NB4 (cell line): Measurements from ENCODE around the gene MCUB.

Source experiments
- DNase-seq: peaks from one replicate; pipeline ENCODE4 v3.0.0; 2010; ENCODE audit warnings: low read depth
- H3K4me3 ChIP-seq: one replicate; pipeline ENCODE4 v1.5.1; 2011; ENCODE audit warnings: mild to moderate bottlenecking, low read depth, low read length, moderate library complexity
- CTCF ChIP-seq: IDR thresholded peaks from one replicate; pipeline ENCODE4 v1.5.1; 2012; ENCODE audit warnings: low read depth, low read length
- MYC ChIP-seq: IDR thresholded peaks from 2 replicates; pipeline ENCODE4 v1.6.1; 2011; ENCODE audit warnings: low read depth, low read length
- POLR2A ChIP-seq: IDR thresholded peaks from 2 replicates; pipeline ENCODE4 v1.6.1; 2011; ENCODE audit warnings: mild to moderate bottlenecking; ENCODE audit not compliant: insufficient read length; ENCODE audit errors: extremely low read depth
- TF ChIP-seq, protein P1 (sequence below): IDR thresholded peaks from 2 replicates; pipeline ENCODE4 v1.6.1; 2011; ENCODE audit warnings: low read depth, low read length

The MCUB gene

GRCh38 chr4:109627361-109627760, 67.3 kb downstream of the MCUB start:
- no peak for DNase-seq
- no peak for TF ChIP-seq CTCF
- TF ChIP-seq, protein P1, sequence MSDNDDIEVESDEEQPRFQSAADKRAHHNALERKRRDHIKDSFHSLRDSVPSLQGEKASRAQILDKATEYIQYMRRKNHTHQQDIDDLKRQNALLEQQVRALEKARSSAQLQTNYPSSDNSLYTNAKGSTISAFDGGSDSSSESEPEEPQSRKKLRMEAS, result no peak
- TF ChIP-seq POLR2A, result no peak
- no peak overlapping the region for H3K4me3 ChIP-seq

DNA sequence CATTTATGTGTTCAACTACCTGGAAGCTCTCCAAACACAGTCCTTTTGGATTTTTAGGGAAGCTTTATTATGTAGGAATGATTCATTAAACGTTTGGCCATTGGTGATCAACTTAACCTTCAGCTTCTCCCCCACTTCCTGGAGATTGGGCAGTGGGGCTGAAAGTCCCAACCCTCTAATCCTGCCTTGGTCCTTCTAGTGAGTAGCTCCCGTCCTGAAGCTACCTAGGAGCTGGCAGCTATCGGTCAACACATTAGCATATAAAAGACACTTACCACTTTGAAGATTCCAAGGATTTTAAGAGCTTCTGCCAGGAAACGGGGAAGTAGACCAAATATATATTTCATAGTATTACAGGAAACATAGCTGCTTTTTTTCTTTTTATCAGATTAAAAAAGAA, 69.7 kb downstream of the MCUB start:
- no peak for TF ChIP-seq MYC
- DNase-seq, result no peak
- no peak overlapping the region for H3K4me3 ChIP-seq

- DNase-seq, result no peak
- H3K4me3 ChIP-seq, result no peak overlapping the region
- TF ChIP-seq CTCF (no peak), POLR2A (no peak), MYC (no peak)
- TF ChIP-seq, protein P1, result no peak
These were observed 71.6 kb downstream of the MCUB start for GRCh38 chr4:109631532-109632108.

- no peak overlapping the region for H3K4me3 ChIP-seq
- DNase-seq, result no peak
- no peak for TF ChIP-seq CTCF
- TF ChIP-seq, protein P1, result no peak
- no peak for TF ChIP-seq POLR2A
These were observed 80.6 kb downstream of the MCUB start for GRCh38 chr4:109640644-109641043.

DNA sequence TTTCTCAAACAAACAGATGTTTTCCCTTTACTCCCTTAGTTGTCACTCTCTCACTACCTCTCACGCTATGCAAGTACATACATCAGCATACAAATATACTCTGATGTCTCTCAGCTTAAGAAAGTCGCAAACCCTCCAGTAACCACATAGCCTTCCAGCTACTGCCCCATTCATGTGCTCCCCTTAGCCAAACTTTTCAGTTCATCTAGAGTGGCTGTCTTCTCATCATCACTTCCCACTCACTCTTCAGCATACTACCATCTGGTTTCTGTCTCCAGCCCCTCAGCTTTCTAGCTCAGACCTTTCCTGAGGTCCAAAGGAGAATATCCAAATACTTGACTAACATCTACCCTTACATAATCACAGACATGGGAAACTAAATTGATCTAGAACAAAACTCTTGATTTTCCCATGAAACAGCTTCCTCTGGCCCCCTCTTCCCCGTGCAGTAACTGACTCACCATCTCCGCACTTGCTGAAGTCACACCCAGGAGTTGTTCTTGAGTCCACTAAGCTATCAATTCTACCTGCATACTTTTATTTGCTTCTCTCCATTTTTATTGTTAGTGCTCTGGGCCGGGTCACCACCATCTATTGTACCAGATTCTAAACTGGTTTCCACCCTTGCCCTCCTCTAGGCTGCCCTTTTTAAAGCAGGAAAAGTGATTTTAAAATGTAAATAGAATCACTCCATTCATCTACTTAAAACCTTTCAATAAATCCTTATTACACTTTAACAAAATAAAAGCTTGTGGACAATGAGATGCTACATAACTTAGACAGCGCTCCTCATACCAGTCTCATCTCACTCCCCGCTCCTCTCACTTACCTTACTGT, 86.0 kb downstream of the MCUB start:
- DNase-seq, result no peak
- TF ChIP-seq POLR2A (no peak), CTCF (no peak), MYC (no peak)
- TF ChIP-seq, protein P1, result no peak
- H3K4me3 ChIP-seq, result no peak overlapping the region

DNA sequence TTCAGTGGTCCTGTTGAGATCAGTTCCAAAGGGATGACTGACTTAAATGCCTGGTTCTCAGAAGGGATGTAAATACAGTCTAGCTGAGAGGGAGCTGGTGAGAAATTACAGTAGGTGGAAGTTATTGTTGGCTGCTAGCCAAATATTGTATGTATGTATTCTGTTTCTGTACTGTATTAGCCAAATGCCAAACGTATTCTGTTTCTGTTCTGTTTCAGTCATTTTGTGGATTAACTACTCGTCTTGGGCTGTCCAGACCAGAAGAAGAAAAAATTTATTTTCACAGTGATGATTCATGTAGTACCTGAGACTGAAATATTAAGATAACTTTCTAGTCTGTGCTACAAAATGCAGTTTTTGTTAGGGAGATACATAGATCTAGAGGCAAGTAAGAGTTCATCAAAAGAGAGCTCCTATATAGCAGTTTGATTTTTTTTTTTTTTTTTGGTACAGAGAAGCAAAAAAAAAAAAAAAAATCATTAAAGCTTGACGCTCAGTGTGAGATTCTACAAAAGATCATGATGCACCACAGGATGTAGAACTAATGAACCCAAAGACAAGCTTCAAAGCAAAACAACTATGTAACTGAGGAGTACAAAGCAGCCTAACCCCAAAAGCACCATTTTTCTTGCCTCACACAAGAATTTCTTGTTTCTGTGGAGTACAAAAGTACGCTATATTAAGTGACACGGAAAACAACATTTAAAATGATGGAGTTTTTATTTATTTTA, 88.4 kb downstream of the MCUB start:
- DNase-seq, result no peak
- no peak for TF ChIP-seq POLR2A
- TF ChIP-seq MYC, result no peak
- no peak for TF ChIP-seq CTCF
- TF ChIP-seq, protein P1, result no peak
- no peak overlapping the region for H3K4me3 ChIP-seq
